ENCODE measurements around the gene CPNE6. TPM values are rescaled to one million over a fixed set of nuclear protein-coding genes. Genes with fewer than 3 reads are reported as not detected.
A peak's percentile ranks its signal among the peaks of the same experiment; 100 is the strongest.
"Not testable (repeated sequence)": the region's sequence is repeated elsewhere in the genome, so short reads cannot be mapped to it uniquely, and the experiment has no call there.

Gene CPNE6
- total and polyA plus RNA-seq, 5 donors from 2014 or later = not detected

DNA sequence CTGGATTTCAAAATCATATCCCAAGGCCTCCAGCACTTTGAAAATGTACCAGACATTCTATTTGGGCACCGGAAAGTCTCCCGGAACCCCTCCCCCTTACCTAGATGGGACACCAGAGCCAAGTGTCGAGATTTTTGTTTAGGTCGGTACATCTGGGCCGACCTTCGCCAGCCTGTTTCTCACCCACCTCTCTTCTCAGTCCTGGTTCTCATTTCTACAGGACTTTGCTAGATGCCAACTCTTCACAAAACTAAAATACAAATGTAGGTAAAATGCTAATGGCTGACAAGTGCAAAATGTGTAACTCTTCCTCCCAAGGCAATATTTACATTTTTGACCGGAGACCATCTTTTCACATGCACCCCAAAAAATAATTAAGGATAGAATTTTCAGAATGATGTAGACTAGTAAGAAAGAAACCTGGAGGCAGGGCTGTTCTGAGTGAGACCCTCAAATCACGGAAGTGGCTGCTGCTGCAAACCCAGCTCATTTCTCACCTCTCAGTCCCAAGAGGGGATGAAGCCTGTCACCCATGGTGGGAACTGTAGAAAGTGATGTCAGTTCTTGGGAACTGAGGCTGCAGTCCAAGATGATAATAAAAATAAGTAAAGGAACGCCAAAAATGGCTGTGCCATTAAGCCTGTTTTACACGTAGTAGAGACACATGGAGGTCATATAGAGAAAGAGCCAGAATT is 34.3 kb upstream of the CPNE6 start:
- Mint-ChIP-seq H3K9me3 (peaks cover 0 to 11% (median 3%) of the 10 kb centered on the region in 7 donors), H3K27me3 (peaks cover 15% of the 10 kb centered on the region), H3K4me3 (peak overlapping the region; percentile 93 to 100 (median 93)), H3K27ac (peak overlapping the region; percentile 82 to 99 (median 95)), H3K4me1 (peaks cover 0 to 12% (median 6%) of the 10 kb centered on the region in 4 donors)
- H3K27ac ChIP-seq (ENCODE audit: insufficient read depth, low read length, poor library complexity, severe bottlenecking); H3K4me1 ChIP-seq (ENCODE audit: control insufficient read depth, insufficient read depth, low read length, poor library complexity, severe bottlenecking); H3K27me3 ChIP-seq (ENCODE audit: control insufficient read depth, insufficient read depth, low read length); ATAC-seq (ENCODE audit: low read depth in 2 of 2); H3K36me3 Mint-ChIP-seq; H3K36me3 ChIP-seq (ENCODE audit: control insufficient read depth, insufficient read depth, low read length); DNase-seq: not testable (repeated sequence)
- Histone ChIP-seq H3K9me3 (ENCODE audit: control insufficient read depth in 2 of 2, low read length in 2 of 2) (peaks cover 3 to 11% of the 10 kb centered on the region in 2 experiments), H3K4me3 (ENCODE audit: low read depth, low read length) (peak overlapping the region; percentile 48)

DNA sequence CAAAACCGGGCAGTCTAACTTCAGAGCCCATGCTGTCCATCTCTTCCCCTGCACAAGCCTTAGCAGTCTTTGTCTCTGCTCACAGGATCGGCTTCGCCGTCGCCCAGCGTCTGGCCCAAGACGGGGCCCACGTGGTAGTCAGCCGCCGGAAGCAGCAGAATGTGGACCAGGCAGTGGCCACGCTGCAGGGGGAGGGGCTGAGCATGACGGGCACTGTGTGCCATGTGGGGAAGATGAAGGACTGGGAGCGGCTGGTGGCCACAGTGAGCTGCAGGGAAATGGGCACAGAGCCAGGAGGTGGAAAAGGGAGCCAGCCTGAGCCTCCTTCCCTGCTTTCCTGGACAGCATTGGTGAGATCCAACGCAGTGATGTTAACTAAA is 33.7 kb upstream of the CPNE6 start:
- no peaks in the 10 kb centered on the region for H3K36me3 Mint-ChIP-seq
- H3K9me3 ChIP-seq (ENCODE audit: control insufficient read depth in 2 of 2, low read length in 2 of 2) = peaks cover 2 to 6% of the 10 kb centered on the region in 2 experiments

GRCh38 chr14:24038686-24039085 is 32.7 kb upstream of the CPNE6 start:
- H3K27ac ChIP-seq (ENCODE audit: insufficient read depth, low read length, poor library complexity, severe bottlenecking) = no peak overlapping the region
- no peaks in the 10 kb centered on the region for H3K36me3 ChIP-seq (ENCODE audit: control insufficient read depth, insufficient read depth, low read length)
- Mint-ChIP-seq H3K9me3 (peaks cover 0 to 6% (median 0%) of the 10 kb centered on the region in 7 donors), H3K4me3 (no peak overlapping the region), H3K4me1 (peaks cover 0 to 12% (median 6%) of the 10 kb centered on the region in 4 donors), H3K27me3 (peaks cover 15% of the 10 kb centered on the region), H3K27ac (no peak overlapping the region), H3K36me3 (no peaks in the 10 kb centered on the region)
- H3K4me3 ChIP-seq (ENCODE audit: low read depth, low read length) = no peak overlapping the region
- peaks cover 3% of the 10 kb centered on the region for H3K4me1 ChIP-seq (ENCODE audit: control insufficient read depth, insufficient read depth, low read length, poor library complexity, severe bottlenecking)
- ATAC-seq (ENCODE audit: low read depth in 2 of 2) (no peak), DNase-seq (no peak)
- H3K27me3 ChIP-seq (ENCODE audit: control insufficient read depth, insufficient read depth, low read length) = no peaks in the 10 kb centered on the region
- H3K9me3 ChIP-seq (ENCODE audit: control insufficient read depth in 2 of 2, low read length in 2 of 2) = no peaks in the 10 kb centered on the region

More for the DNA sequence above, 33.7 kb upstream of the CPNE6 start:
- Mint-ChIP-seq H3K27ac (no peak overlapping the region), H3K27me3 (peaks cover 20% of the 10 kb centered on the region), H3K4me3 (no peak overlapping the region), H3K9me3 (peaks cover 0 to 6% (median 0%) of the 10 kb centered on the region in 7 donors), H3K4me1 (peaks cover 0 to 12% (median 6%) of the 10 kb centered on the region in 4 donors)
- no peak overlapping the region for H3K4me3 ChIP-seq (ENCODE audit: low read depth, low read length)
- H3K4me1 ChIP-seq (ENCODE audit: control insufficient read depth, insufficient read depth, low read length, poor library complexity, severe bottlenecking) = peaks cover 3% of the 10 kb centered on the region
- ATAC-seq (ENCODE audit: low read depth in 2 of 2) (no peak), DNase-seq (no peak)
- no peak overlapping the region for H3K27ac ChIP-seq (ENCODE audit: insufficient read depth, low read length, poor library complexity, severe bottlenecking)
- no peaks in the 10 kb centered on the region for H3K27me3 ChIP-seq (ENCODE audit: control insufficient read depth, insufficient read depth, low read length)
- H3K36me3 ChIP-seq (ENCODE audit: control insufficient read depth, insufficient read depth, low read length) = no peaks in the 10 kb centered on the region

DNA sequence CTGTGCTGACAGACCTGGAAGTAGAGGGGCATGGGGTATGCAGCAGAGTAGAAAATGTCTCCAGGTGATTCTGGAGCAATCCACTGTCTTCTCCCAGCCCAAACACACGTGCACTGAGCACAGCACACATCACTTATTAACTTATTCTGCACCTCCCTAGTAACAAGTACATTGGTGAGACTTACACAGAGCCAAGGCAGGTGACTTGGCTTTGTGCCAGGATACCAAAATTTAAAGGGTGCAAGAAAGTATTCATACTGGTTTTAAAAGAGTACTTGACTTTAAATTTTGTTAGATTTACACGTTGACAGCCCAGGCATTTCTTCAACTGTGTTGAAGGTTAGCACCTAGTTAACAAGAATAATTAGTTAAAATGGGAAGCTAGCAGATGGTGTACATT is 30.7 kb upstream of the CPNE6 start:
- no peak for ATAC-seq (ENCODE audit: low read depth in 2 of 2)
- Mint-ChIP-seq H3K4me3 (no peak overlapping the region), H3K4me1 (peaks cover 0 to 10% (median 6%) of the 10 kb centered on the region in 4 donors), H3K27me3 (peaks cover 17% of the 10 kb centered on the region), H3K9me3 (peaks cover 0 to 4% (median 0%) of the 10 kb centered on the region in 7 donors), H3K27ac (no peak overlapping the region), H3K36me3 (no peaks in the 10 kb centered on the region)
- H3K9me3 ChIP-seq (ENCODE audit: control insufficient read depth in 2 of 2, low read length in 2 of 2) = no peaks in the 10 kb centered on the region
- H3K27ac ChIP-seq (ENCODE audit: insufficient read depth, low read length, poor library complexity, severe bottlenecking) = no peak overlapping the region
- H3K4me1 ChIP-seq (ENCODE audit: control insufficient read depth, insufficient read depth, low read length, poor library complexity, severe bottlenecking) = peaks cover 3% of the 10 kb centered on the region
- H3K4me3 ChIP-seq (ENCODE audit: low read depth, low read length) = no peak overlapping the region
- no peaks in the 10 kb centered on the region for H3K36me3 ChIP-seq (ENCODE audit: control insufficient read depth, insufficient read depth, low read length)
- no peaks in the 10 kb centered on the region for H3K27me3 ChIP-seq (ENCODE audit: control insufficient read depth, insufficient read depth, low read length)
- DNase-seq = no peak

DNA sequence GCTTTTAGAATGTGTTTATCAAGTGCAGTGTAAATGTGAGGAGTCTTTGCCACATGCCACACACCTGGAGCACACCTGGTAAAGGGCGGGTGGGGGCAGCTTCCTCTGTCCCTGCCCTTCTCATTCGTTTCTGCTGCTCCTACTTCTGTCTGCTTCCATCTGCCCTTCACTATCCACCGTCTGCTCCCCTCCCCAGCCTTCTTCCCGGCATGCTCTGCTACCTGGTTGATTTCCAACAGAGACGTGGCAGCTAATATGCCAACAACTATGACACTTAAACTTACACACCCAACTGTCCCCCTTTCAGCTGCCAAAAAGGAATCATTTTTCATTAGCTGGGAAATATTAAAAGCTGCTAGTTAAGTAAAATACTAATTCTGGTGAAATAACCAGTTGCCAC is 28.6 kb upstream of the CPNE6 start:
- Histone ChIP-seq H3K9me3 (ENCODE audit: control insufficient read depth in 2 of 2, low read length in 2 of 2) (no peaks in the 10 kb centered on the region), H3K4me3 (ENCODE audit: low read depth, low read length) (no peak overlapping the region), H3K4me1 (ENCODE audit: control insufficient read depth, insufficient read depth, low read length, poor library complexity, severe bottlenecking) (no peaks in the 10 kb centered on the region), H3K27ac (ENCODE audit: insufficient read depth, low read length, poor library complexity, severe bottlenecking) (no peak overlapping the region), H3K36me3 (ENCODE audit: control insufficient read depth, insufficient read depth, low read length) (no peaks in the 10 kb centered on the region), H3K27me3 (ENCODE audit: control insufficient read depth, insufficient read depth, low read length) (no peaks in the 10 kb centered on the region)
- ATAC-seq (ENCODE audit: low read depth in 2 of 2) (no peak), DNase-seq (no peak)
- H3K4me3 Mint-ChIP-seq = no peak overlapping the region
- H3K27me3 Mint-ChIP-seq = peaks cover 27% of the 10 kb centered on the region
- no peak overlapping the region for H3K27ac Mint-ChIP-seq
- H3K9me3 Mint-ChIP-seq = peaks cover 0 to 1% (median 0%) of the 10 kb centered on the region in 7 donors
- no peaks in the 10 kb centered on the region for H3K4me1 Mint-ChIP-seq
- H3K36me3 Mint-ChIP-seq = no peaks in the 10 kb centered on the region

- not testable (repeated sequence) for ATAC-seq (ENCODE audit: low read depth in 2 of 2); H3K27me3 ChIP-seq (ENCODE audit: control insufficient read depth, insufficient read depth, low read length); H3K9me3 Mint-ChIP-seq; H3K27ac ChIP-seq (ENCODE audit: insufficient read depth, low read length, poor library complexity, severe bottlenecking); H3K4me3 ChIP-seq (ENCODE audit: low read depth, low read length); H3K27ac Mint-ChIP-seq; H3K36me3 Mint-ChIP-seq; H3K9me3 ChIP-seq (ENCODE audit: control insufficient read depth in 2 of 2, low read length in 2 of 2); DNase-seq; H3K36me3 ChIP-seq (ENCODE audit: control insufficient read depth, insufficient read depth, low read length)
- Mint-ChIP-seq H3K27me3 (peaks cover 54% of the 10 kb centered on the region), H3K4me1 (peaks cover 0 to 17% (median 8%) of the 10 kb centered on the region in 4 donors), H3K4me3 (peak overlapping the region in 1 of 4 donors; percentile 5)
- H3K4me1 ChIP-seq (ENCODE audit: control insufficient read depth, insufficient read depth, low read length, poor library complexity, severe bottlenecking) = peaks cover 14% of the 10 kb centered on the region
These were observed 22.4 kb upstream of the CPNE6 start for GRCh38 chr14:24049002-24049401.

DNA sequence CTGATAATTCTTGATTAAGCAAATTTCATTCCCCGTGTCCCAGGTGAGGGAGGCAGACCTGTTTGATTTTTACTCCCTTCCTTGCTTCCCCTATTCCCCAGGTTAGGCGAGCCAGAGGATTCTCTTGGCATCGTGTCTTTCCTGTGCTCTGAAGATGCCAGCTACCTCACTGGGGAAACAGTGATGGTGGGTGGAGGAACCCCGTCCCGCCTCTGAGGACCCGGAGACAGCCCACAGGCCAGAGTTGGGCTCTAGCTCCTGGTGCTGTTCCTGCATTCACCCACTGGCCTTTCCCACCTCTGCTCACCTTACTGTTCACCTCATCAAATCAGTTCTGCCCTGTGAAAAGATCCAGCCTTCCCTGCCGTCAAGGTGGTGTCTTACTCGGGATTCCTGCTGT is 20.6 kb upstream of the CPNE6 start:
- H3K9me3 Mint-ChIP-seq; ATAC-seq (ENCODE audit: low read depth in 2 of 2); H3K36me3 ChIP-seq (ENCODE audit: control insufficient read depth, insufficient read depth, low read length); H3K9me3 ChIP-seq (ENCODE audit: control insufficient read depth in 2 of 2, low read length in 2 of 2); DNase-seq; H3K36me3 Mint-ChIP-seq; H3K27me3 ChIP-seq (ENCODE audit: control insufficient read depth, insufficient read depth, low read length); H3K4me3 ChIP-seq (ENCODE audit: low read depth, low read length); H3K27ac ChIP-seq (ENCODE audit: insufficient read depth, low read length, poor library complexity, severe bottlenecking): not testable (repeated sequence)
- Mint-ChIP-seq H3K4me3 (peak overlapping the region; percentile 76 to 92 (median 82)), H3K27ac (peak overlapping the region in 2 of 3 donors; percentile 63 to 89), H3K27me3 (peaks cover 58% of the 10 kb centered on the region), H3K4me1 (peaks cover 0 to 17% (median 8%) of the 10 kb centered on the region in 4 donors)
- H3K4me1 ChIP-seq (ENCODE audit: control insufficient read depth, insufficient read depth, low read length, poor library complexity, severe bottlenecking) = peaks cover 14% of the 10 kb centered on the region
